Daoy (cell line): ENCODE data around the gene FAM43B. TPM values are rescaled to one million over a fixed set of nuclear protein-coding genes. Genes with fewer than 3 reads are reported as not detected.
"Not testable (repeated sequence)": the region's sequence is repeated elsewhere in the genome, so short reads cannot be mapped to it uniquely, and the experiment has no call there.

Experiments used
- DNase-seq: peaks from one replicate; pipeline ENCODE4 v3.0.0-alpha.2; 2015; ENCODE audit warnings: low read depth
- total RNA-seq: library from RNA; depleted of rRNA; stranded (reverse); fragments of >200 nt; shearing (Covaris generic); gene quantifications from 2 replicates; pipeline ENCODE4 v1.2.3, GENCODE V29; 2014; rRNA removed

Gene FAM43B
- 0.29 TPM in 1 of 2 replicates, not detected in the other for total RNA-seq

- peak; percentile 66 for DNase-seq
These were observed at the start of gene FAM43B for GRCh38 chr1:20551945-20552727. TSS of gene FAM43B (plus strand) at chr1:20552573. CDS start at chr1:20552974, 401 bp downstream.

- DNase-seq = no peak
These were observed 46.9 kb upstream of the FAM43B start for GRCh38 chr1:20505488-20505887.

GRCh38 chr1:20507248-20507563 lies 45.2 kb upstream of the FAM43B start:
- no peak for DNase-seq

- peak; percentile 96 for DNase-seq
These were observed 44.6 kb upstream of the FAM43B start, which contains the start of gene MUL1 for GRCh38 chr1:20507564-20508410. TSS of gene MUL1 (minus strand) at chr1:20508151. CDS start at chr1:20508024, 127 bp downstream.

DNA sequence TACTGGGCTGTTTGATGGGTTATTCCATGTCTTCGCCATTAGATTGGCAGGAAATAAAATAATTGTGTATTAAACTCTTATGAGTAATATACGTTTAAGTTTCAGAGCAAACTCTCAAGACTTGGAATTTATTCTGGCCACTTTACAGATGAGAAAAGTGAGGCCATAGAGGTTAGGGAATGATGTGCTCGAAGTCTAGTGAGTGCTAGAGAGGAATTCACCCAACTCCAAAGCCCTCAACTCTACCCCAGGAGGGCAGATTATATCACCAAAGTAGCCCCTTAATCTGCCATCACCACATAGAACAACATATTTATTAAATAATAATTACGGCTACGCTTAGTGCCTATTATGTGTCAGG lies 44.0 kb upstream of the FAM43B start:
- DNase-seq = no peak

DNA sequence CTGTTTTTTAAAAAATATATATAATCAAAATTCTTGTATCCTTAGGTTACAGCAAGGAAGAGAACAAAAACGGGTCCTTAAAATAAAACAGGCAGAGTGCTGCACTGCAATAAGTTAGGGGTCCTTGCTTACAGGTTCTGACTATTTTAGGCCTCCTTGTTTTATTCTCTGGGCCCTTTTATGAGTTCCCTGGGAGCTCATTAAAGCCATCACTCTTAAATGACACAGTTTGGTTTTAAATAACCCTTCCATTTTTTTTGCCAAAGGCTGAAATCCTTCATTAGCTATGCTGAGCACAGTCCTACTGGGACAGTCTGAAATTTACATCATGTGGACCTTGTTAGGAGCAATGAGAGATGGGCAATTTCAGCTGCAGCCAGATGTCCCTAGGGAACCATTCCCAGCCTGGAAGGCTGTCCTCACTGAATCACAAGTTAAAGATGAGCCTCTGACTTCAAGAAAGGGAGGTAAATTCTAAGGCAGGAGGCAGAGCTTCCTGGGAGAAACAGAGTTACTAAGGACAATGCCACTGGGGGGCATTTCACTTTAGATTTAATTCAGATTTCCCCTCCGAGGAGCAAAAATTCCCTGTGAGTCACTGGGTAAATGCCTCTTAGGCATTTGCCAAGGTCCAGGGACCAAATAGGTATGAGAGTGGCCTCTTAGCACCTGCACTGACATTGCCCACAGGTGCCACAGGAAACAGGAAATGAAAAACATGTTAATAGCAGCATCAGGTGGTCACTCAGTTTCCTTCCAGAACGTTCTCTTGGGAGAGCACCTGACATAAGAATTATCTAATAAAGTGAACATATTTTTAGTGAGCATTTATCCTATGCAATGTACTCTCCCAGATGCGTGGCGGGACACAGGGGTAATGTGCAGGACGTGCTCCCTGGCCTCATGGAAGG lies 40.6 kb upstream of the FAM43B start:
- DNase-seq = no peak

DNA sequence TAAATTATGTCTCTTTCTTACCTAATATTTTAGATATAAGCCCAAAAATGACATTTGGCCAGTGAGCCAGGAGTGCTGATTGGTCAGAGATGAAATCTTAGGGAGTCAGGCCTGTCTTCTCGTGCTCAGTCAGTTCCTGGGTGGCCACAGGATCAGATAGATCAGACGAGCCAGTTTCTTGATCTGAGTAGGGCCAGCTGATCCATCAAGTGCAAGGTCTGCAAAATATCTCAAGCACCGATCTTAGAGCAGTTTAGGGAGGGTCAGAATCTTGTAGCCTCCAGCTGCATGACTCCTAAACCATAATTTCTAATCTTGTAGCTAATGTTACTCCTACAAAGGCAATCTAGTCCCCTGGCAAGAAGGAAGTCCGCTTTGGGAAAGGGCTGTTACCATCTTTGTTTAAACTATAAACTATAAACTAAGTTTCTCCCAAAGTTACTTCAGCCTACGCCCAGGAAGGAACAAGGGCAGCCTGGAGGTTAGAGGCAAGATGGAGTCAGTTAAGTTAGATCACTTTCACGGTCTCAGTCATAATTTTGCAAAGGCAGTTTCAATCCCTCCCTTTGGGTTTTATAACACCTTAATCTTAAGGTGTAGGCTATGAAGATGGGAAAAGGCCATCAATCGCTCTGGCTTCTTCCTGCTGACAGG lies 32.6 kb upstream of the FAM43B start:
- not testable (repeated sequence) for DNase-seq

GRCh38 chr1:20521960-20522861 lies 30.2 kb upstream of the FAM43B start:
- DNase-seq = peak; percentile 79

GRCh38 chr1:20526267-20526666 lies 26.1 kb upstream of the FAM43B start:
- no peak for DNase-seq

DNA sequence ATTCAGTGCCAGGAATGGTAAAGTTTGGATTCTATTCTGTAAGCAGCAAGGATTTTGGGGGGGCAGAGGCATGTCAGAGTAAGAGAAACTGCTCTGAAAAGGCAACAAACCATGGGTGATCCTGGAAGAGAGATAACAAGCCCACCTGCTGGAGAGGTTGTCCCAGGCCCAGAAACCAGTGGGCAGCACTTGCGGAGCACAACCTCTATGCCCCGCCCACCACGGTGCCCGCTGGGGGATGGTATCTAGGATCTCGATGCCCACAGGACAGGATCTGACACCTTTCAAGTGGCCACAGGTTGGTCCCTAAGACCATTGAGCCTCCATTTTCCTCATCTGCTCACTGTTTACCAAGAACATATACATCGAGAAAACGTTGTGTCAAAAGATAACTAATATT lies 24.2 kb upstream of the FAM43B start:
- DNase-seq = no peak

- no peak for DNase-seq
These were observed 22.1 kb upstream of the FAM43B start for GRCh38 chr1:20530306-20530705.

DNA sequence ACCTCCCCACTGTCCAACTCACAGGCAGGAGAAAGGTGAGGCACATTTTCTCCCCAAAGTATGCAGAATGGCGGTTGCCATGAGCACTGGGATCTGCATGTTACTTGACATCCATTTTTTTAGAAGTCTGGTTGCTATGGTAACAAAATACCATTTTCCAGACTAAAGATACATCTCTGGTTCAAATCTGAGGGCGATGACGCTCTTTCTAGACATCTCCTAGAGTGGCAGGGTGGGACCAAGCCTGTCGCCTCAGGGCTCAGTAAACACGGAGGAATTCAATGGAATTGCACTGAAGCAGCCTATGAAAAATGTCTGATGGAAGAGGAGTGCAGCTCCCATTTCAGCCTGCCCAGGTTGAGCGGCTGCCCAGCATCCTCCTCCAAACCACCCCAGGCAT lies 21.5 kb upstream of the FAM43B start:
- DNase-seq = no peak

DNA sequence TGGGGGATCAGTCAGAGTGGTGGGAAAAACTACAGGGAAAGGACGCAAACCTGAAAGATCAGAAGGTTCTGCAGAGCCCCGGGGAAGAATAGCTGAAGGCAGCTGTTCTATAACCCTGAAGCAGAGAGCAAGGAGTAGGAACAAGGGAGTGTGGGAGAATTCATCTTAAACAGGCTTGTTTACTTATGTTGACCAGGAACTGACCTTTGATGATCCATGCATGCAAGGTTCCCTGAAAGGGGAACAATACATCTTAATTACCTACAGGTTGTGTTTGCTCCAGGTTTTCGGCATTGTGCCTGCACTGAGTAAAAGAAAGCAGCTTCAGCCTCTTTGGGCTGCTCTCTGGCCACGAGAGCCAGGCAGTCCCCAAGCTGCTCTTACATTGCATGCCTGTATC lies 18.7 kb upstream of the FAM43B start:
- DNase-seq = no peak

- no peak for DNase-seq
These were observed 17.5 kb upstream of the FAM43B start for GRCh38 chr1:20534659-20535417.

GRCh38 chr1:20538227-20538626 lies 14.1 kb upstream of the FAM43B start:
- DNase-seq = no peak

DNA sequence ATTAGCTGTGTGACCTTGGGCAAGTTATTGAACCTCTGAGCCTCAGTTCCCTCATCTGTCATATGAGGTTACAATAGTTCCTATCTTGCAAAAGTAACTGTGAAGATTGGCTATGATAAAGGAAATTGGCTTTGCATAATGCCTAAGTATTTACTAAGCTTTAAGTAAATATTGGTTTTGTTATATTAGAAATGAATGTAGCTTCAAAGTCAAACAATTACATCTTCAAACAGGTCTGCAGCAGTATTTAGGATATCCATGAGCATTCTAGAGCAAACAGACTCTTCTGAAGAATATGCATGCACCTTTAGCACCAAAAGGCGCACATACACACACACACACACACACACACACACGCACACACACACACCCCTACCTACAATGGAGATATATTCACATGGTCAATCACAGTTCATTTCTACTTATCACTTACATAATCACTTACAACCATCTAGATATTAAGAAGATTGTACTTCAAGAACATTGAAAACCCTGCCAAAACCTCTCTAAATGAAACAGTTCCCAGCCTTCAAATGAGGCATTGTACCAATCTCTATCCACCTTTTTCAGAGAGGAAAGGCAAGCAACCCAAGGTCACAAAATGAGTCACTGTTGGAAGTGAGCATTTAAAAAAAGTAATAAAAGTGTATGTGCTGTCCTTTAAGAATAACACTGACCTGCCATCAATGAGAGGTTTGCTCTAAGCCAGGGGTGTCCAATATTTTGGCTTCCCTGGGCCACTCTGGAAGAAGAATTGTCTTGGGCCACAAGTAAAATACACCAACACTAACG lies 13.4 kb upstream of the FAM43B start:
- DNase-seq = no peak

GRCh38 chr1:20540281-20540680 lies 12.1 kb upstream of the FAM43B start:
- DNase-seq = no peak

DNA sequence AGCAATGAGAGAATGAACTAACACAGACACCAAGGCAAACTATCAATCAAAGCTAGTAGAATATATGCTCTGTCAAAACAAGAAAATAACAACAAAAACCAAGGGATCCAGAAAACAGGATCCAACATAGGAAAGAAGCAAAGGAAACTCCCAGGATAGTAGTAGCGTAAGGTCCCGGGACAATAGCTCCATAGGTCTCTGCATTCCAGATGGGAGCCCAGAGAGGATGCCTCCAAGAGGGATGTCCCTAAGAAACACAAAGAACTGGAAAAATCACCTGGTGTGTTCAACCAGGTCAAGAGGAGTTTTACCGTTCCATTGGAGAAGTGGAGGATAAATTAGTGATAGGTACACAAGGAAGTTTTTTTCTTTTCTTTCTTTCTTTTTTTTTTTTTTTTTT lies 5.7 kb upstream of the FAM43B start:
- no peak for DNase-seq

DNA sequence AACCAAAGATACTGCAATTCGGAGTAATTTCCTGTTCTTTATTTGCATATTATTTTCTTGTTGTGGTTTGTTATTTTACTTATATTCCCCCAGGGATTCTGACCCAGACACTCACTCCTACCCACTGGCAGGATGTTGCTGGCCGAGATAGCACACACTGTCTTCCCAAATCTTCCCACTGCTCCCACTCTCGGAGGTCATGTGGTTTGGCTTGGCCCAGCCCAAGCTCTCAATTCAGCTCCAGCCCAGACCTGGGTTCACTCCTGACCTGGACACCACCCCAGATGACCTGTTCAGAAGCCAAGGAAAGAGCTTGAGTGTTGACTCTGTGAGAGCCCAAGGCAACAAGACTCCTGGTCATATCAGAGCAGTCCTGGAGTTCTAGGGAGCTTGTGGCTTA lies 1.2 kb upstream of the FAM43B start:
- no peak for DNase-seq
